NCI-H1417 treated with DMSO at 0.1 percent for 48 hours (cell line): ENCODE measurements around the gene CTSF.
"Not testable (repeated sequence)": the region's sequence is repeated elsewhere in the genome, so short reads cannot be mapped to it uniquely, and the experiment has no call there.

Experiments
- DNase-seq: peaks from one replicate; lab custom pipeline; 2025; lab: John Stamatoyannopoulos, UW

CTSF gene

DNA sequence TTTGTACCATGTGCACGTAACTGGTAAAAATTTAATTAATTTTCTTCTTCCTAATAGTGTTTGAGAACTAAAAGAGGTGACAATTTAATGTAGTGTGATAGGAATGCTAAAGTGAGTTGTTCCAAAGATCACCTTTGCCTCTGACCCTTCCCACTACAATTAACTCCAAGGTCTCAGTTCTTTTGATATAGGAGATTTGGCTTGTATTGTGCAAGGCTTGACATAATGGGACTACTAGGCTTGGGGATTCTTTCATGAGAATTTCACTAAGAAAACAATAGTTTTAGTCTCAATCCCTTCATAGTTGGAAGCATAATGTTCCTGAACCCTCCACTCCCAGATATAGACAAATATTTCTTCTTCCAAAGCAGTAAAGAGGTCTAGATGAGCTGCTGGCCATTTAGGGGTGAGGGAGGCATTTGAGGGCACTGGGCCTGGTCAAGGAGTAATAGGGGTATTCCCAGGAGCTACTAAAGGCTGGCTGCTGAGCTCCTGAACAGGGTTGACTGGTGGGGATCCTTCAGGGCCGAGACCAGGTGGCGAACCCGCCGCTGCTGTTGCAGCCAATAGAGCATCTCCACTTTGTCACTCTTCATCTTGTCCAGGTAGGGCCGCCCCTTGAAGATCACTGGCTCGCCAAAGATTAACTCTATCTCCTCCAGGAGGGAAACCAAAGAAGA, 21.7 kb upstream of the CTSF start:
- no peak for DNase-seq

DNA sequence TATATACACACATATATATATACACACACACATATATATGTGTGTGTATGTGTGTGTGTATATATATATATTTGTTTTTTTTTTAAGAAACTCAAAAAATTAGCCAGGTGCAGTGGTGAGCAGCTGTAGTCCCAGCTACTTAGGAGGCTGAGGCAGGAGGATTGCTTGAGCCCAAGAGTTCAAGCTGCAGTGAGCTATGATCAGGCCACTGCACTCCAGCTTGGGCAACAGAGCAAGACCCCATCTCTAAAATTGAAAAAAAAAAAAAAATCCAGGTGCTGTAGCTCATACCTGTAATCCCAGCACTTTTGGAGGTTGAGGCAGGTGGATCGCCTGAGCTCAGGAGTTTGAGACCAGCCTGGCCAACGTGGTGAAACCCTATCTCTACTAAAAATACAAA, 20.9 kb upstream of the CTSF start:
- not testable (repeated sequence) for DNase-seq

- DNase-seq: no peak
Measured at GRCh38 chr11:66586136-66586535, 17.7 kb upstream of the CTSF start.

GRCh38 chr11:66585447-66585846, 17.0 kb upstream of the CTSF start:
- DNase-seq: not testable (repeated sequence)

DNA sequence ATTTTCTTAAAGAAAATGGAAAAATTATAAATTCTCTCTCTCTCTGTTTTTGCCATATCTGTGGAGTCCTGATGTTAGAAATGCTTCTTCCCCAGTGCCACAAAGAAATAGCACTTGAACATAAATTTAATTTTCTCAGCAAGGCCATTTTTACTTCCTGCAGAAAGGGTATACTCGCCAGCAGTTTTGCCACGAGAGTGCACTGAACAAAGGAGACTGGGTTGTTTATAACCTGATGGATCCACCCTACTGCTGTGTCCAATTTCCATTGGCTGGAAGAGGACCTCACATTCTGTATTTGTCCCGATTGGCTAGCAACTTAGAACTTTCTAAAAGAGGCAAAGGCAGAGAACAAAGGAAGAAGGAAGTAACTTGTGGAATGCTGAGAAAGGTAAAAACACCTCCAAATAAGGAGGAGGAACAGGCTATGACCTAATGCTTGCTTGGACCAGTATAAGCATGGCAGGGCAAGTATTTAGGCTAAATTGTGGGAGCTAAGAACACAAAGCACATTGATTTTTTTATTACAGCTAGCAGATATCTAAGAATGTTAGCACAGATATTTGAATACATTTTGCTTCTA, 14.2 kb upstream of the CTSF start:
- DNase-seq: not testable (repeated sequence)

- no peak for DNase-seq
Measured at GRCh38 chr11:66581261-66581660, 12.9 kb upstream of the CTSF start.

DNA sequence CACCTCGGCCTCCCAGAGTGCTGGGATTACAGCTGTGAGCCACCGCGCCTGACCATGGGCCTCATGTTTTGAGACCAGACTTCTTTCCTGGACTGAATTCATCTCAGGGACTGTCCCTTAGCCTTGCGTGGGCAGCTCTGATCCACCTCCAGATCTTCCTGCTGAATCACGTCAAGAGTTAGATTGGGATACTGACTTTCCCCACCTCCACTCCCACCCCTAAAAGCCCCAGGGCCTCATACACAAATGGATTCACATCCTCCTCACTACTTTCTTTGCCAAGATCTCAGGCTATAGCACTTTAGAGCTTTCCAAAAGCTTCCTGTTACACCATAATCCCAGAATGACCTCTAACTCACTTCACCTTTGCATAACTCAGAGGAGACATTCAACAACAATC, 12.4 kb upstream of the CTSF start:
- no peak for DNase-seq

DNA sequence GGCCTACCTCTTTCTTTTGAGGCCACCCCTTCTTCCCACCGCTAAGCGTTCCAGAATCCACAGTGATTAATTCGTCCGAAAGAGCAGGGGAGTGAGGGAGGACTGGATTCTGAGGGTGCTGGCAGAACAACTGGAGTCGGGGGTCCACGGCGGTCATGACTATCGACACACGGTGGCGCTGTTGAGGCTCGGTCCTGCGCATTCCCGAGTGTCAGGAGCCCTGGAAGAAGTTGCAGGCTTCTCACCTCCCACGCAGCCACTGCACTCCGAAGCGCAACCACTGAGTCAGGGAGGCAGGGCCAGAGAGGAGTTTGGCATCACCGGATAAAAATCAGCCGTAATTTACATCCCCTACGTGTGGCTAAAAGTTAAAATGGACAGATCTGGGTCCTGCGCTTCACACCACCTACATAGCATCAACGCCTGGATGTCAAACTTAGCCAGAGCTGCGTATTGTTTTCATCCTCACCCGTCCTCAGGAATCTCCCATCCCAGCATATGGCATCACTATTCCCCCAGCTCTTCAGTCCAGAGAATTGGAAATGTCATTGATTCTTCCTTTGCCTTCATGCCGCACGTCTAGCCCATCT, 10.7 kb upstream of the CTSF start:
- DNase-seq: no peak

DNA sequence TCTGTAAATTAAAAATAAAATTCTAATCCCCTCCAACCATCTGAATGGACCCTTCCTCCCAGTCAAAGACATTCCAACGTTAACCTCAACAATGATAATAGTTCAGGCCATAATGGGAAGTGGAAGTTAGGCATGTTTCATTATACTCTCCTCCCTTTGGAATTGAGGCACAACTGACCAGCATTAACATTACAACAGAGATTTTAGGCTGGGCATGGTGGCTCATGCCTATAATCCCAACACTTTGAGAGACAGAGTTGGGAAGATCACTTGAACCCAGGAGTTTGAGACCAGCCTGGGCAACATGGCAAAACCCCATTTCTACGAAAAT, 2.4 kb upstream of the CTSF start:
- DNase-seq: no peak

DNA sequence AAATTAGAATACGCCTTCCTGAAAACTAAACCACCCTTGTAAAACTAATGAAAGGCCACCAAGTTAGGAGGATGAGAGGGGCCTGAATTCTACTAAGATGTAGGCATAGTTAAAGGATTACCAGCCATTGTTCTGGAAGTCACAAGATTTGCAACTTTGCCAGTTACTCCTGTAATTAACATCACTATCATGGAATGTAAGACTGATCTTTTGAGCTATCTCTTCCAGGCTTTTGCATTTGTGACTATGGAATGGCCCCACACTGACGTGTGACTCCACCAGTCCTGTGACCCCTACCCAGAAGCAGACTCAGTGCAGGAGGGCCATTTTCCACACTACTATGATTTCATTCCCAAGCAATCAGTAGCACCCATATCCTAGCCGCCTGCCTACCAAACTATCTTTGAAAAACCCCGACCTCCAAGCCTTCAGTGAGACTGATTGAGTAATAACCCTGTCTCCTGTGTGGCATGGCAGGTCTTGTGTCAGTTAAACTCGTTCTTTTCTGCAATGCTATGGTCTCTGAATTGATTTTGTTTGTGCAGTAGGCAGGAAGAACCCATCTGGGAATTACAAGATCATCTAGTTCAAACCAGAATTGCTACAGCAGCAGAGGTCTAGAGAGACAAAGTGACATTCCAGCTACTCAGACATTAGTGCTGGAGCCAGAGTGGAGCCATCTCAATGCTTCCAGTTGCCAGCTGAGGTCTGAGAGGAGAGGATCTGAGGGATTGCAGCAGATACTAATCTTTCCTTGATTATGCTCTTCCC, 1.9 kb upstream of the CTSF start:
- no peak for DNase-seq

GRCh38 chr11:66569076-66569475, 670 bp upstream of the CTSF start:
- no peak for DNase-seq

DNA sequence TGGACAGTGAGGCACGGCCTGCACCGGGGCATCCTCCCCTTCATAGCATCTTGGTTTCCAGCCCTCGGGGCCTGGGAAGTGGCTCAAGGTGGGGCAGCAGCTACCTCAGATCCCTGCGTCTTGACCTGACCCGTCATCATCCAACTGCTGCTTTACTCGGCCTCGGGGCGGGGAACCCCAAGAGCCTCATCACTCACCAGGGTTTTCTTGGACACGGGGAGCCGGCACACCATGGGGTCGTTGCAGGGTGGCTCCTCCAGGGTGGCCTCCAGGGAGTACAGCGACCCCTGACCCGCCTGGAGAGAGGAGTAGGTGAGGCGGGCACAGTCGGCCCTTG, 651 bp downstream of the CTSF start:
- no peak for DNase-seq

DNA sequence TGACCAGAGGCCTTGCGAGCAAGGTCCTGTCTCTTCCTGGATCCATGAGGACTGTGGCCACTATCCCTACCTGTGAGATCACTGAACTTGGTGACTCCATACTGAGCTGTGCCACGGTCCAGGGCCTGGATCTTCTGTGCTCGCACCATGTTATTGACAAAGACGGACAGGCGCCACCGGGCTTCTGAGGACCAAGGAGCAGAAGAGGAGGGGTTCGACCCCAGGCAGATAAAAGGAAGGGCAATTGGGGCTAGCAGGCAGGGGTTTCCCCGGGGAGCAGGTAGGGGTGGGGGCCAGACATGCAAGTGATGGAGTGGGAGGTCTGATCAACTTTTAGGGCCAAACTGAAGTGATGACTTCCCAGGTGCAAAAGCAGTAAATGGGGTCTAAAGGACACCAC, 2.2 kb downstream of the CTSF start:
- no peak for DNase-seq

- DNase-seq: no peak
Measured at GRCh38 chr11:66564984-66565383, 3.4 kb downstream of the CTSF start.

- no peak for DNase-seq
Measured at GRCh38 chr11:66564538-66564937, 3.9 kb downstream of the CTSF start.

GRCh38 chr11:66563832-66564231, 4.6 kb downstream of the CTSF start:
- DNase-seq: no peak

- no peak for DNase-seq
Measured at GRCh38 chr11:66562907-66563583, 5.4 kb downstream of the CTSF start.

DNA sequence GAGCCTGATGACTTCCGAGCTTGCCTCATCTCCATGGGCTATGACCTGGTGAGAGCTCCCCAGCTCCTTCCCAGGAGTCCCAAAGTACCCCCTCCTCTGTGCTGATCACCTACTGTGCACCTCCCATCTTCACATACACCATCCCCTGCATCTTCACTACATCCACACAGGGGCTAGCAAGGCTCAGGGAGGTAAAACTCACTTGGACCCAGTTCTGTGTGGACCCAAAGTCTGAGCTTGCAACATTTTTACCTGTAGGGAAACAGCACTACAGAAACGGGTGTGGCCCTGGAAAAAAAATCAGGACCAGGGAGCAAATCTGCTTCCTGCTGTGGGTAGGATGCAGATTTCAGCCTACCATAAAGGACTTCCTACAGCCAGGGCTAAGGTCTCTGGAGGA, 6.1 kb downstream of the CTSF start:
- DNase-seq: no peak

GRCh38 chr11:66561975-66562248, 6.5 kb downstream of the CTSF start:
- DNase-seq: no peak

GRCh38 chr11:66561178-66561974, 7.0 kb downstream of the CTSF start:
- no peak for DNase-seq

GRCh38 chr11:66559866-66560676, 8.3 kb downstream of the CTSF start:
- no peak for DNase-seq
